NAMALWA (cell line): ENCODE results near the gene RFC2.
"Not testable (repeated sequence)": the region's sequence is repeated elsewhere in the genome, so short reads cannot be mapped to it uniquely, and the experiment has no call there.

ENCODE experiments used
- DNase-seq: peaks from one replicate; pipeline ENCODE4 v3.0.0-alpha.2; 2015; ENCODE audit warnings: low spot score

RFC2 gene

DNA sequence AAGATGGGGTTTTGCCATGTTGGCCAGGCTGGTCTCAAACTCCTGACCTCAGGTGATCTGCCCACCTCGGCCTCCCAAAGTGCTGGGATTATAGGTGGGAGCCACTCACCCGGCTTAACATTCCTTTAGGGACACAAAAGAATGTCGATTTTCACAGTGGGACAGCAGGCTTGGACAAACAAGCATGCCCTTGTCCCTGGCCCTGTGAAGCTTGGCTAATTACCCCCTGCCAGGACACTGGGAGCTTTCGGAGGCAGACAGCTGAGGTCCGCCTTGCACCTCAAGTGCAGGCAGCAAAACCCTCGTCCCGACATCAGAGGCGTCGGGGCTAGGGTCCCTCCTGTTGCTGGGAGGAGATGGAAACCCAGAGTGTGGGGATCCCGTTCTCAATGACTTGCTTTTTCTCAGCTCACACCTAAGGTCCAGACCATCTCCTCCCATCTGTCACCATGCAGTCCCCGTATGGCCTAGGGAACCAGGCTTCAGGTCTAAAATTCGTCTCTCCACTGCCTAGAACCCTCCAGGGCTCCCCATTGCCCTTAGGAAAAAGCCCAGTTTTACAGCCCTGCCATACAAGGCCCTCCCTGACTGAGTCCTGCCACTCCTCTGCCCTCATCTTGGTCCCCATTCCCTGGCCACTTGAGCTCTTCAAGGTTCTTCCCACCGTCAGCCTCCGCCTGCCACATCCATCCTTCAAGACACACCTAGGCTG lies 28.7 kb upstream of the RFC2 start:
- no peak for DNase-seq

DNA sequence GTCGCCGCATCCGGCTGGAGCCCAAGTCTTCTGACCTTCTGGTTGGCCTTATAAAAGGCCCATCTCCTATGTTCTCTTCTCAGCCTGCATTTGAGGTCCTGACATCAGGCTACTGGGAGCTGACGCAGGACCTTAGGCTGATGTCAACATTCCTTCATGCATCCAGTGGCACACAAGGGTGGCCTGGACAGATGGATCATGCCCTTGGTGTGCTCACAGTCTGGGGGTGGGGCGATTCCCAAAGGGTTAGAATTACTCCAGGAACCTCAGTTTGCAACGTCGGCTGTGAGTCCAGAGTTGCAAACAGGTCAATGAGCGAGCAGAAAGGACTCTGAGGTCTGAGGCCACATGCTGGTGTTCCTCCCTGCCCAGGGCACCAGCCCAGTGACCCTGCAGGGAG lies 26.8 kb upstream of the RFC2 start:
- no peak for DNase-seq

DNA sequence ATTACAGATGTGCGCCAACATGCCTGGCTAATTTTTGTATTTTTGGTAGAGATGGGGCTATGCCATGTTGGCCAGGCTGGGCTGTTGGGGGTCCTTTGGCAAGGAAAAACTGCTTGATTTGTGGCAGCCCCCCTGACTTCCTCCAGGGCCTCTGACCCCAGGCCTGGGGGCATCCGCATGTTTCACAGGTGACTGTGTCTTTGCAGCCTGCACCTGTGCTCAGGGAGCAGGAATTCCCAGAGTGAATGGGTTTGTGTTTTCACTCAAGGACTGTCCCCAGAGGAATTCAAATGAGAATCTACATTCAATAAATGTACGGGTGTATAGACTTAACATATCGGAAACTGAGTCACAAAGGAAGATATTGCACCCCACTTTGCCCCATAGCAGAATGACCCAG lies 23.4 kb upstream of the RFC2 start:
- DNase-seq = no peak

DNA sequence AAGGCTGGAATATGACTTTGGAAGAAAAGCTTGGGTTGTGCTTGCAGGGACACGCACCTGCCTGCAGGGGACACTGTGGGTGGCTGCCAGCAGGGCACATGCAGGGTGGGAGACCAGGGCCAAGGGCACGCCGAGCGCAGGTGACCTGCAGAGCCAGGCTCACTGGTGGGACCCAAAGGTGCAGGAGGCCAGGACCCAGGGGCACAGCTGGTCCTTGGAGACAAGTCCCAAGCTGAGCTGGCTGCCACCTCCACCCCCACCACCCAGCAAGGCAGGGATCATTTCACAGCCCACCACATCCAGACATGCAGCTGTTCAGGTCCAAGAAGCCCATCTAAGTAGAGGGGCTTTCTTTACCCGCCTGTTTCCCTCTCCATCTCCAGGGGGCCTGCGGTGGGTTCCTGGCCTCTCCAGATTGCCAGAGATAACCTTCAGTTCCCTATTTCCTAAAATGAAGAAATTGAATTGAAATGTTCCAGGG lies 21.2 kb upstream of the RFC2 start:
- DNase-seq = peak; percentile 64

DNA sequence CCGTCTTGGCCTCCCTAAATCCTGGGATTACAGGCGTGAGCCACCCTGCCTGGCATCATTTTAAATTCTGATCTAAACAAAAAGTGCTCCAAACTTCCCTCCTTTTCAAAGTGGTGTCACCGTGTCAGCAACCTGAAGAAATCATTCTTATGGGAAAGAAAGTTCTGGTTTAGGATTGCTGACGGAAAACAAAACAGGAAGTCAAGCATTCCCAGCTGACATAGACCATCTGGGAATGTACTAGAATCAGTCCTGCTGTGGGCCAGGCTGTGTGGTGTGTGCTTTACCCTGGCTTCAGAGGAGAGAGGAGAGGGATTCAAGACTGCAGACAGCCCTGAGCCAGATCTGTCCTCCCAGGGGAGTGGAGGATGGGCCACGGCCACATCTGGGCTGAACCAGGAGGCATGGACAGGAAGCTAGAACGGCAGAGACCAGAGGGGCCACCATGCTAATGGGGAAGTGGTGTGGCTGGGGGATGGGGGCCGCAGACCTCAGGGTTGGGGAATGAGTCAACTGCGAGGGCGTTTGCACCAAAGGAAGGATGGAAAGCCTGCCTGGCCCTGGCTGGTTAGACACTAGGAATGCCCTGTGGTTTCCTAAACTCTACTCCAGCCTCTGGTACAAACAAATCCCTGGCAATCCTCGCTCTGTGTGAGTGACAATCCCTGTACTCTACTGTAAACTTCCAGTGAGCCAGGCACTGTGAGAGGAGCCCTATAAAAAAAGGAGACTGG lies 18.3 kb upstream of the RFC2 start:
- peak; percentile 59 for DNase-seq

DNA sequence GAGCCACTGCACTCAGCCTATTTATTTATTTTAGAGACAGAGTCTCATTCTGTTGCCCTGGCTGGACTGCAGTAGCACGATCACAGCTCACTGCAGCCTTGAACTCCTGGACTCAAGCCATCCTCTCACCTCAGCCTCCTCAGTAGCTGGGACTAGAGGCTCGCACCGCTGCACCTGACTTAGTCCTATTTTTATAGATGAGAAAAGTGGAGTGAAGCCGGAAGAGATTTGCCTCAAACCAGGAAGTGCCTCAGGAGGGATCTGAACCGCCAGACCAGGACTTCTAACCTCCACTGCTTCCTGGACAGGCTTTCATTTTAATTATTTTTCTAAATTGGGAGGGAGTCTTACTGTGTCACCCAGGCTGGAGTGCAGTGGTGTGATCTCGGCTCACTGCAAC lies 17.5 kb upstream of the RFC2 start:
- peak; percentile 38 for DNase-seq

DNA sequence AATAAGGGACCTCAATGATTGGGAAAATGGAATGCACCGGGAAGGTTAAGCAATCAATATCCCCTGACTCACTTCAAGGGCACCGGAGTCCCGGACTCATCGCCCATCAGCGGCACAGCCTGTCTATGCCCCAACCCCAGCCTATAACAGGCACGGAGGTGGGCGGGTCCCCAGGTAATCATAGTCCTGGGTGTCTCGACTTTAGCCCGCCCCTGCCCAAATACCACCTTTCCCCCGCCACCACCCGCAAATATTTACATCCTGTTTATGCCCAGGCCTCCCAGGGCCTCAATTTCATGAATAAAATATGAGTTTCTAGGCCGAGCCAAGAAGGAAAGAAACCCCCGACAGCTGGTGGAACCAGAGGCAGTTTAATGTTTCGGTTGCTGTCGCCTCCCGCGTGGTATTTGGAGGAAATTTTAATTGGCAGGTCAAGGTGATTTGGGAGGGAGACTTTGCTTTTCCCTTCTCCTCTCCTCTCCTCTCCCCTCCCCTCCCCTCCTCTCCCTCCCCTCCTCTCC lies 15.6 kb upstream of the RFC2 start:
- peak; percentile 83 for DNase-seq

DNA sequence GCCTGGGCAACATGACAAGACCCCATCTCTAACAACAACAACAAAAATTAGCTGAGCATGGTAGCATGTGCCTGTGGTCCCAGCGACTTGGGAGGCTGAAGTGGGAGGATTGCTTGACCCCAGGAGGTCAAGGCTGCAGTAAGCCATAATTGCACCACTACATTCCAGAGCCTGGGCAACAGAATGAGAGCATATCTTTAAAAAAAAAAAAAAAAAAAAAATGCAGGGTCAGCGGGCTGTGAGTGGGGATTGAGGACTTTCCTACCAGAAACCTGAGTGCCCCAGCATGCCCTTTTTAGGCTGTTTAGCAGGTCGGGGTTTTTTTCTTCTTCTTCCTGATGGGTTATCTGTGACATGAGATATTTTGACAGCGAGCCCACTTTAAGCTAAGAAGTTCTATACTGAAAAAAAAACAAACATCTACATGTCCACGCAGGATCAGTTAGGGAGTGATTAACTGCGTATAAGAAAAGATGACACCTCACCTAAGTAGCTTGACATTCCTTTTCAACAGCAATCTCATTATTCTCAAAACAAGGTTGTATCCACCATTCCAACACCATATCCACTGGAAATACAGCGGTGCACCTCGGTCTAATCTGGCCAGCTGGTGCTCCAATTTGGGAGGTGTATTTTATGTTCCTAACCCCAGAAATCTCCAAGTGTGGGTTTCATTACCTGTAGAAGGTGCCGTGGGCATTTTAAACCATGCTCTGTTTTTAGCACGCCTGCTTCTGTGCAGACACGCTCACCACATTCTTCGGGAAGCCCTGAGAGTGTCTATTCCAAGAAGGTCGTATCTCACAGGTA lies 13.8 kb upstream of the RFC2 start:
- peak; percentile 2 for DNase-seq

DNA sequence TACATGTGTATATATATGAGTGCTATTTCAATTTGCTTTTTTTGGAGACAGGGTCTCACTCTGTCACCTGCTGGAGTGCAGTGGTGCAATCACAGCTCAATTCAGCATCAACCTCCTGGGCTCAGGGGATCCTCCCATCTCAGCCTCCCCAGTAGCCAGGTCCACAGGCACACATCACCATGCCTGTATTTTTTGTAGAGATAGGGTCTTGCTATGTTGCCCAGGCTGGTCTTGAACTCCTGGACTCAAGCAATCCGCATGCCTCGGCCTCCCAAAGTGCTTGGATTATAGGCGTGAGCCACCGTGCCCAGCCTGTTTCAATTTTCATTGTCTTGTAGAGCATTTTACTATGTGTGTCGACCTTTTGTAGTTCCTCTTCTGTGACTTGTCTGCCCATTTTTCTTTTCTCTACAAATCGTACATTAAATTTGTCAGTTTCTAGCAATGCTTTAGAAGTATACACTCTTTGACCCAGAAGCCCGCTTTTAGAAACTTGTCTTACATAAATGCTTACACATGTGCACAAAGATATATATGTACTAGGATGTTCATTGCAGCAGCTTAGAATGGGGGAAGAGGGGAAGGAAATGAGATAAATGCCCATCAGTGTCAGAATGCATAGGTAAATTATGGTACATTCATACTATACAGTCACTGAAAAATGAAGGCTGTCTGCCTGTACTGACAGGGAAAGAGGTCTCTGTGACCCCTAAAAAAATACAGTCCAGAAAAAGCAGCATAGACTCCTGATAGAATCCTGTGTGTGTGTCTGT lies 12.2 kb upstream of the RFC2 start:
- peak; percentile 21 for DNase-seq

DNA sequence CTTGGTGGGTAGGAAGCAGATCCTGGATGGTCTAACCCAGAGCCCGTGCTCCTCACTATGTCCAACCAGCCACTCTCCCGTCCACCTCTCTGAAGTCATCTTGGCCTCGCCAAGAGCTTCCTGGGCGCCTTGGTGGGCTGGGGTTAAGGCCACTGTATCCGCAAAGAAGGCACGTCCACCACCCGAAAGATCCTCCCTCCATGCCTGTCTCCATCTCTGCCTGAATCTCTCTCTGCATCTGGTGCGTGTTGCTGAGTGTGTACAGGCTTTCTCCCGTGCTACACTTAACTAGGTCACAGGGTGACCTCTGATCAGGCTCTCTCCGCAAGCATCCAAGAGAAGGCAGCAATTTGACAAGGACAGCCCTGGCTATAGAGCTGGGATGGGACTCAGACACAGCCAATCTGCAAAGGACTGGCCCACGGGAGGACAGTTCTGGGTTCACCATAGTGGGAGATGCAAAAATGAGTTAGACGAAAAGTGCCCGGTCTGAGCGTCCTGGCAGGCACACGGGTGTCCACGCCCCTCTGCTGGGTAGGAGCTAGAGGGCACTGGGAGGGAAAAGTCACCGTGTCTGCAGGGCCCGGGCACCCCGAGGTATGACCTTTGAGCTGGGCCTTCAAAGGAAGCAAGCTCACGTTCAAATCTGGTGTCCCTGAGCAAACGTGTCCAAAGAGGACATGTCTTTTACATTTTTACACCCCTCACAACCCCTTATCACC lies 9.4 kb upstream of the RFC2 start:
- DNase-seq = no peak

DNA sequence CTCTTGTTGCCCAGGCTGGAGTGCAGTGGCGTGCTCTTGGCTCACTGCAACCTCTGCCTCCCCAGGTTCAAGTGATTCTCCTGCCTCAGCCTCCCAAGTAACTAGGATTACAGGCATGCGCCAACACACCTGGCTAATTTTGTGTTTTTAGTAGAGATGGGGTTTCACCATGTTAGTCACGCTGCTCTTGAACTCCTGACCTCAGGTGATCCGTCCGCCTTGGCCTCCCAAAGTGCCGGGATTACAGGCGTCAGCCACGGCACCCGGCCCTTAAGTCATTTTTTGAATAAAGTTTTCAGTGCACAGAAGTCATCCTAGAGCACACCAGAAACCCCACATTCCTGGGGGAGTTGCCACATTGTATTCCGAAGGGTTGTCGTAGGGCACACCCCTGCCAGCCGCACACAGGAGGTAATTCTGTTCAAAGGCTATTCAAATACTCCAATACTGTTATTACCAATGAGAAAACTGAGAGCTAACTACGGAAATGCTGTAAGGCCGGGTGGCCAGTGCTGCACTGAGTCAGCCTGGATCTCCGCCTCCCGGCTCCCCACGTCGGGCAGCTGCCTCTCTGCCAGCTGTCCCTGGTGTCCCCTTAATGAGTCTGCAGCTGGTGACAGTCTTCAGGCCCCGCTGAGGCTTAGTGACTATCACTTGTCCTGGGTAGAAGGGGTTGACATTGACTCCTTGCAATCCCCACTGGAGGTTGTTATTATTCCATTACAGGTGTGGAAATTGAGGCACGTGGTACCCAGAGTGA lies 8.6 kb upstream of the RFC2 start:
- DNase-seq = no peak

DNA sequence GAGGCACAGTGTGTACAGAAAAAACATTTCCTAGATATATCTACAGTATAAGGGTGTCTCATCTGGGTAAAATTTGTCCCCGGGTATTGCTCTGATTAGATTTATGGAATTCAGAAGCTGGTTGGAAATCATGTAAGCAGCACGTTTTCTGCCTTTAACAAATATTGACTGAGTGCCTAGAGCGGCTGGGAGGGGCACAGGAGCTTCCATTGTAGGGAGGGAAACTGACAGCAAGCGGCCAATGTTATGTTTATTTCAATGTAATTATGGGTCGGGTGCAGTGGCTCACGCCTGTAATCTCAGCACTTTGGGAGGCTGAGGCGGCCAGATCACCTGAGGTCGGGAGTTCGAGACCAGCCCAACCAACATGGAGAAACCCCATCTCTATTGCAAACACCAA lies 4.4 kb upstream of the RFC2 start:
- DNase-seq = no peak

DNA sequence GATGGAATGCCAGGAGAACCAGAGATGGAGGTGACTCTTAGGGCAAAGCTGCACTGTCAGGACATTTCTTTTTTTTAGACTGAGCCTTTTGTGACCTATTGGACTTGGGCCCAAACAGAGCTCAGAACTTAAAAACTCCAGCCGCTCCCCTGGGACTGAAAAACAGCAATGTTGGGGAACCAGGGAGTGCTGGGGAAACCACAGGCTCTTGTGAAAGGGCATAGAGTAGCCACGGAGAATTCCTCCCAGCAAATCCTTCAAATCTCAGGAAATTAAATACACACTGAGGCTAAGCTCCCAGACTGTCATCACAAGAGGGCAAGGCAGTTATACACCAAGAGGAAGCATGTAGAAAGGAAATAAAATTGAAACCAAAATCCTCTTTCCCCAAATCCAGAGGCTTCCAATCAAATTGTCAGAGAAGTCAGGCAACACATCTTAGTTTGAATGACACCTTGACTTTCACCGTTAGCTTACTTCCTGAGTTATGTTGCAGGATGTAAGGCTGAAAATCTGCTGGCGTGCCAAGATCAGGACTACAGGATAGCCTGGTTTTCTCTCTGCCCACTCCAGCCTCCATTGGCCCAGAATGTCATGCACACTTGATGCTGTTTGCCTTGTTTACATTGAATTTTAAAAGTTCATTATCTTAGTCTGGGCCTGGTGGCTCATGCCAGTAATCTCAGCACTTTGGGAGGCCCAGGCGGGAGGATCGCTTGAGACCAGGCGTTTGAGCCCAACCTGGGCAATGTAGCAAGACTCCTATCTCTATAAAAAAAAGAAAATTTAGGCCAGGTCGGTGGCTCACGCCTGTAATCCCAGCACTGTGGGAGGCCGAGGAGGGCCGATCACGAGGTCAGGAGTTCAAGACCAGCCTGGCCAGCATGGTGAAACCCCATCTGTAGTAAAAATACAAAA lies 2.6 kb upstream of the RFC2 start:
- peak; percentile 9 for DNase-seq

DNA sequence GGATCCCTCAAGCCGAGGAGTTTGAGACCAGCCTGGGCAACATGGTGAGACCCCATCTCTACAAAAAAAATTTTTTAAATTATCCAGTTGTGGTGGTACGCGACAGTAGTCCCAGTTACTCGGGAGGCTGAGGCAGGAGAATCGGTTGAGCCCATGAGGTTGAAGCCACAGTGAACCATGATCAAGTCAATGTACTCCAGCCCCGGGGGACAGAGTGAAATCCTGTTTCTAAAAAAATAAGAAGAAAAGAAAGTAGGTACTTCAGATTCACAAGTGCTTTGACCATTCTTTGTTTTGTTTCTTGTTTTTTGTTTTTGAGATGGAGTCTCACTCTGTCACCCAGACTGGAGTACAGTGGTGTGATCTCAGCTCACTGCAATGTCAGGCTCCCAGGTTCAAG lies 1.3 kb upstream of the RFC2 start:
- DNase-seq = not testable (repeated sequence)

DNA sequence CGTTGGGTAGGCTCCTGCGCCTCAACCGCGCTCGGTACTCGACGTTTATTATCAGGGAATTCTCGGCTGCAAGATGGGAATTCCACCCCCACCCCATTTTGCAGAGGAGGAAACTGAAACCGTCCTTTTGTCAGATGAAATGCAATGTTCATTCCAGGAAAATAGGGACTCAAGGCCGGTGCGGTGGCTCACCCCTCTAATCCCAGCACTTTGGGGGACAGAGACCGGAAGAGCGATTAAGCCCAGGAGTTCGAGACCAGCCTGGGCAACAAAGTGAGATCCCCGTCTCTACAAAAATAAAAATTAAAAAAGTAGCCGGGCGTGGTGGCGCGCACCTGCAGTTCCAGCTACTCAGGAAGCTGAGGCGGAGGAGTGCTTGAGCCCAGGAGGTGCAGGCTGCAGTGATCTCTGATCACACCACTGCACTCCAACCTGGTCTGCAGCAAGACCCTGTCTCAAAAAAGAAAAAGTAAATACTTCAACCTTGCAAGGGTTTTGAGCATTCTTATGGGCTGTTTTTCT lies 720 bp upstream of the RFC2 start:
- no peak for DNase-seq

DNA sequence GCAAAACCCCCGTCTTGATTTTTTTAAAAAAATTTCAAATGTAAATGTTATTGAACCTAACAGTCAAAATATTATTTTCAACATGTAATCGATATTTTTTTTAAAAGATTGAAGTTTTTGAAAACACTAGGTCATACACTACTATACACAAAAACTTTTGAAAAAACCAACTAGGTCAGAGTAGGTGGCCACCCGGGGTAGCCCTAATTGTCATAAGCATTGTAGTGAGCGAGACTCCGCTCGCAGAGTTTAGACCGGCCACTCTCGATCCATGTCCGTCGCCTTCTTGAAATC lies 417 bp downstream of the RFC2 start:
- DNase-seq = peak; percentile 46

DNA sequence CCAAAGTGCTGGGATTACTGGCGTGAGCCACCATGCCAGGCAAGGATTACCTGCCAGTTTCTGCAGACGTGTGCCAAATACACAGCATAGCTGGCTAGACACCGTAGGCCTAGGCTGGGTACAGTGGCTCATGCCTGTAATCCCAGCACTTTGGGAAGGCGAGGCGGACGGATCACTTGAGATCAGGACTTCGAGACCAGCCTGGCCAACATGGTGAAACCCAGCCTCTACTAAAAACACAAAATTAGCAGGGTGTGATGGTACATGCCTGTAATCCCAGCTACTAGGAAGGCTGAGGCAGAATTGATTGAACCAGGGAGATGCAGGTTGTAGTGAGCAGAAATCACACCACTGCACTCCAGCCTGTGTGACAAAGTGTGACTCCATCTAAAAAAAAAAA lies 868 bp downstream of the RFC2 start:
- DNase-seq = peak; percentile 39

DNA sequence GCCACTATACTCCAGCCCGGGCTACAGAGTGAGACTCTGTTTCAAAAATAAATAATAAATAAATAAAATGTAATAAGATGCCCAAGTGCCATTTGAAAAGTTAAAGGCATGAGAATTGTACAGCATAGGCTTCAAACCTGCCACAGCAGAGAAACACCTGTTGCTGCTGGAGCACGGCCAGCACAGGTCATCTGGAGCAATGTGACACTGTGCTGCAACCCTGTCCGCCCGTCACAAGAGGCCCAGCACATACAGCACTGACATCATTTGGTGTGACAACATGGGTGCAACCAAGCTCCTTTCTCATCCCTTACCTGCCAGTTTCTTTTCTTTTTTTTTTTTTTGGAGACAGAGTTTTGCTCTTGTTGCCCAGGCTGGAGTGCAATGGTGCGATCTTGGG lies 1.3 kb downstream of the RFC2 start:
- DNase-seq = peak; percentile 24

DNA sequence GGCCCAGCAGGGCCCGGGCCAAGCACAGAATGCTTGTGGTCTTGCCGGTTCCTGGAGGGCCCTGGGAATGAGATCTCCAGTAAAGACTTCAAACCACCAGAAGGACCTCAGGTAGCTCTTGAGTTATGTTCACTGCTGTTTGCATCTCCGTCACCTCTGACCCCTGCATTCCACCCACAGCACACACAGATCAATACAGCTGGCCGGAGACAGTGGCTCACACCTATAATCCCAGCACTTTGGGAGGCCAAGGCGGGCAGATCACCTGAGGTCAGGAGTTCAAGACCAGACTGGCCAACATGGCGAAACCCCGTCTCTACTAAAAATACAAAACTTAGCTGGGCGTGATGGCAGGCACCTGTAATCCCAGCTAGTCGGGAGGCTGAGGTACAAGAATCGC lies 5.1 kb downstream of the RFC2 start:
- DNase-seq = not testable (repeated sequence)
